Fibroblast of skin of left biceps (primary cell): Measurements from ENCODE around the gene DHCR7.
"Not testable (repeated sequence)": the region's sequence is repeated elsewhere in the genome, so short reads cannot be mapped to it uniquely, and the experiment has no call there.

Experiments used
- DNase-seq, 2 experiments: peaks; one replicate each; pipeline ENCODE4 v3.0.0-alpha.2; 2013; ENCODE audit warnings: low read depth in 2 of 2

Gene DHCR7

DNA sequence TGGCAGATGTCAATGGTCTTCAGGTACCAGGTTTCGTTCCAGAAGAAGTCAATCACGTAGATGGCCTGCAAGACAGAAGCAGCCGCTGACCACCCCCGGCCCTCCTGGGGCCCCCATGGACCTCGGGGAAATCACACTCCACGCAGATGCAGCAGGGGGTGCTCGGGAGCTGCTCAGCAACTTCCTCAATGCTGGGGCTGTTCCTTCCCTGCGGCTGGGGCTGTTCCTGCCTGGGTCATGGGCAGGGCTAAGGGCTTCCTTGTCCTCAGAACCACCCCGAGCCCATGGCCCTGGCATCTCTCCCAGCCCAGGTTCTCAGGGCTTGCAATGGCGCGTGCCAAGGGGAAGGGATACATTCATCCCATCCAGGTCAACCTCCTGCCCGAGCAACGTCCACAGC is 10.3 kb downstream of the DHCR7 start:
- DNase-seq, result no peak

DNA sequence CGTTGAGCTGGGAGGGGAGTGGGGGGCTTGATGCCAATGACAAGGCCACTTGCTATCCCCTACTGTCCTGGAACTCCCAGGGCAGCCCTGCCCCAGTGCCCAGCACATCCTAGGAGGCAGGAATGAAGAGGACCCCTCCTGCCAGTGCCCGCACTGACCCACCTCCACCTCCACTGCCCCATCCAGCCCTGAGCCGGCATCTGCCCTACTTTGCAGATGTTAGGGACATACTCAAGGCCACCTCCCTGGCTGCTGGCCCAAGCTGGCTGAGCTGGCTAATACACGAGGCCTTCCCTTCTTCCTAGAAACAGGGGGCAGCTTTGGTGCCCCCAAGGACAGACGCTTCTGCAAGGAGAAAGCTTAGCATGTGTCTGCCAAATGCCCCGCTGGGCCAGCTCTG is 10.8 kb downstream of the DHCR7 start:
- DNase-seq, result no peak

- no peak for DNase-seq
Observed at GRCh38 chr11:71436861-71437260, 11.3 kb downstream of the DHCR7 start.

GRCh38 chr11:71435278-71435951 is 12.8 kb downstream of the DHCR7 start:
- no peak for DNase-seq

- DNase-seq, result no peak
Observed at GRCh38 chr11:71434576-71435130, 13.5 kb downstream of the DHCR7 start.

DNA sequence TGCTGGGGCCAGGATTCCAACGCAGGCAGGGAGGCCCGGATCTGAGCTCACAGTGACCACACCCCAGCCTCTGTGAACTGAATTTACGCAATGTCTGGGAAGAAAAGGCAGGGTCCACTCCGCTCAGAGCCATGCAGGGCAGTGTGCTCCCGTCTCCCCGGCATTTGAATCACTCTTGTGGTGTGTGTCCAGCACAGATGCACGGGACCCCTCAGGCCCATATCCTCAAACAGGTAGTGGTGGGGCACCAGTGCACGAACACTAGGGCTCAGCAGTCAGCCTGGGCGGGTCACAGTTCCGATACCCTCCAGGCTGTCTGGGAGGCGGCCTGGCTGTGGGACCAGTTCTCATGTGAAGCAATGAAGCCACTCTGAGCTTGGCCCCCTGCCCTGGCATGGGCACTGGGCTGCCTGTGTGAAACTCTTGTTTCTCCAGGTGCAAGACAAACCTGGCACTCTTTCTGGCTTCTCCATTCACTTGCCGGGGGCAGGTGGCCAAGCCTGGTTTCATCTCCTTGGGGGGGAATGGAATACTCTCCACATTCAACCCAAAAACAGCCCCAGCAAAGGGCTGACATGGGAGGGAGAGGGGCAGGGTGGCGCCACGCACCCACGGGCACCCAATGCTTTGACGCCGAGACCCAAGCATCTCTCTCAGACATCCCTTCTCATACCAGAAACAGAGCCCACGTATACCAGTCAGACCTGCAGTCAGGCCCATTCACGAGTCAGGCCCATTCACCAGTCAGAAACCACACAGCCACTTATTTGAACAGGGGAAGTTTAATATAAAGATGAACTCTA is 14.3 kb downstream of the DHCR7 start:
- no peak for DNase-seq

DNA sequence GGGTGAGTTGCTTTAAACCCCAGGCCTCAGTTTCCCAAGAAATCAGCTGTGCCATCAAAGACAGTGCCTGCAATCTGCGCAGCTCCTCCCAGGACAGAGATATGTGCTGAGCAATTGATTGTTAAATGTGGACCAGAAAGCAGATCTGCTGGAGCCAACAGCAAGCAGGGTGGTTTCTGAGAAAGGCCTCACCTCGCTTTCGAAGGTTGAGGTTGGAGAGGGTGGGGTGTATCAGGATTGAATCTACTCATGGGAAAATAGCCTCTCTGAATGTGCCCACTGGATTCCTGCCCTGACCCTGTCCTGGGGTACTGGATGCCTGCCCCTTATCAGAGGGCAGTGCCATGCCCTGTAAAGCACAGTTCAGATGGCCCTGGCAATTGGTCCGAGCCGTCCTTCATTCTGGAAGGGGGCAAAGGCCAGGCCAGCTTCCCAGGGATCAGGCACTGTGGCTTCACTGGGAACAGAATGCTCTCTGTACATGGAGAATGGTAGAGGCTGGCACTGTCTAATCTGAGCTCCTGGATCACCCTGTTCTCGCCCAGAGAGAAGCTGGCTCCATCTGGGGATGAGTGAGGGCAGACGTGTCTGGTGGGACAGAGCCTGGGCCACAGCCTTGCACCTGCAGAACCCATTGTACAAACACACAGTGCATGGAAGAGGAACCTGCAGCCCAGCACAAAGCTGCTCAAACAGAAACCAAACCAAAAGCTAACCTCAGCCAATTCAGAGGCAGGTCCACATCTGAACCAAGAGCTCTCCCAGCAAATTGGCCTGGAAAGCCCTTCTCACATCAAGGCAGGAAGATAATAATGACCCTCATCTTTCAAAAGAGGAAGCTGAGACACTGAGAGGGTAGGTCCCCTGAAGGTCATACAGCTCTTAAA is 15.2 kb downstream of the DHCR7 start:
- no peak for DNase-seq

GRCh38 chr11:71431271-71431670 is 16.9 kb downstream of the DHCR7 start:
- no peak for DNase-seq

DNA sequence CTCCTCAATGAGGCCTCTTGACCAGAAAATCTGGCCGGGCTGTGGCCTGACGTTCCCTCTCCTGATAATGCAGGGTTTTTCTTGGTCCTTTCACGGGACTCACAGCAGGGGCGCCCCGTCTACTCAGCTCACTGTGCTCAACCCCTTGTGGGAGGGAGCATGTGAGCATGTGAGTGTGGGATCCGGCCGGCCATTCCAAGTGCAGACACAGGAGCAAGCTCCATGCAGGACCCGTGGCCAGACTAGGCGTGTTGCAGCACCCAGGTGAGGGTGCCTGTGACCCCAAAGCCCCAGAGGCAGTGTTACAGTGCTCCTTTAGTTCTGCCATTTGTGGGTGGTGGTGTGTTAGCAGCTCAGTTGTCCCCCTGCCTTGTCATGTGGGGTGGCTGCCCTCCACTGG is 18.0 kb downstream of the DHCR7 start:
- no peak for DNase-seq

GRCh38 chr11:71429701-71430100 is 18.5 kb downstream of the DHCR7 start:
- no peak for DNase-seq

DNA sequence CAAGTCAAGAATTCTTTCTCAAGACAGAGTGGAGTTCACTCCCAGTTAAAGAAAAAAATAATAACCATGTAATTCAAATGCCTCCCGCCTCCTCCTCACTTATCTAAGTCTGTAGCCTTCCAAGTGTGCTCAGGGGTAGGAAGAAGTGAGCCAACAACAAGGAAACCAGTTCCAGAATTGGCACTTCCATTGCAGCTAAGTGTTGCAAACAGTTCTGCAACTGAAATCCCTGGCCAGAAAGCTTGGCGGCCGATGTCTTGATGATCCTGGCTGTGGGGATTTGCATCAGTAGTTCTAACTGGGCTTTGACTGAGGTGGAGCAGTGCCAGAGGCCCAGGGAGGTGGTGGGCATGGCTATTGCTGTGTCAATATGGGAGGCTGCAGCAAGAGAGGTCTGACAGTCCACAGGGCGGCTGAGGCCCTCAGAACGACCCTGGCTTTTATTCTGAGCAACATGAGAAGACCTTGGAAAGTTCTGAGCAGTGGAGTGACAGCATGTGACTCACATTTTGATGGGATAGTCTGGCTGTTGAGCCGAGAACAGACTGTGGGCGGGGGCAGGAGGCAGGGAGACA is 19.2 kb downstream of the DHCR7 start:
- DNase-seq, result no peak

DNA sequence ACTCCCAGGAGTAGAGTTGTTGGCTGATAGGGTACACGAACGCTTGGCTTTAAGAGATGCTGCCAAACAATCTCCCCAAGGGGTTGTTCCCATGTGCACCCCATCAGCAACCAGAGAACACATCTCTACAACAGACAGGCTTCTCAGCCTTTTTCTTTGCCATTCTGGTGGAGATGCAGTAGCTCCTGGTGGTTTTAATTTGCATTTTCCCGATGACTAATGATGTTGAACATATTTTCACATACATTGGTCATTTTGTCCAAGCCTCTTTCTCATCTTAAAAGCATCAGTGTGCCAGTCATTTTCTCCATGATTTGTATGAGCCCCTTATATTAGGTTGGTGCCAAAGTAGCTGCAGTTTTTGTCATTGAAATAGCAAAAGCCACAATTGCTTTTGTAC is 21.8 kb downstream of the DHCR7 start:
- no peak for DNase-seq

- DNase-seq, result no peak
Observed at GRCh38 chr11:71425860-71426259, 22.3 kb downstream of the DHCR7 start.

DNA sequence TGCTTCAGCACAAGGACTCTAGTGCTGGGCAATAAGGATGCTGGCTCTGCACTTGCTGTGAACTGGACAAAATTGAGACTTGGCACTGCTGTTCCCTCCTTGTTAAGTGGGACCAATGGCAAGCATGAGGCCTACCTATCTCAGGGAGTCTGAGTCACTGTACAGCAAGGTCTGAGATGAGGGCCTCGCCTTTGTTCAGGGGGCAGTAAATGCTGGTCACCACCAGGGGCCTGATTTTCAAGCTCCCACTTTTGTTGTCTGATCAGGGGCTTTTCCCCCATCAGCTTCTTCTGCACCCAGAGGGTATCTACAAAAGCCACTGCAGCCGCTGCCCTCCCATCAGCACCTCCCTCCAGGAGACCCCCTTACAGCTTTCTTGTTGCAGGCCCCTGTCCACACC is 22.8 kb downstream of the DHCR7 start:
- DNase-seq, result no peak

GRCh38 chr11:71423181-71423790 is 24.9 kb downstream of the DHCR7 start:
- DNase-seq, result no peak

- not testable (repeated sequence) for DNase-seq
Observed at GRCh38 chr11:71422318-71422717, 25.9 kb downstream of the DHCR7 start.

DNA sequence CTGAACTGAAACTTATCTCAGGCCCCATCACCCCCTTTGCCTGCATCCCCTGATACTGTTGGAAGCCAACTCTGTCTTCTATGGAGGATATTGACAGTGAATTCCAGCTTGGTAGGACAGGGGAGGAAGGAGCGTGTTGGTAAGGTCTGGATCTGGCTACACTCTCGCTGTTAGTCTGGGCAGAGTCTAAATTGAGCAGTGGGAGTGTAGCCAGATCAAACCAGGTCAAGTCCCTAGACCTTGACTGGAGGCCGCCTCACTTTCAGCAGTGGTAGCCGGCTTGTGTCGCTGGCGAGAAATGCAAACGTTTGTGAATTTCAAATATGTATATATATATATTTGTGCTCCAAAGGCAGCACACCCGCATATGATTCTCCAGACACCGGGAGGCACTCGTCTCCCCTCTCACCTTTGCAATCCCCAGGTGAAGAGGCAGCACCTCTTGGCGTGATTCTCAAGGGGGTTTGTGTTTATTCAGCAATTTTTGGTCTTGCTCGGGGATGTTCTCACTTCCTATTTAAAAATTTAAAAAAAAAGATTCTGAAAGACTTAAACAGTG is 26.7 kb downstream of the DHCR7 start:
- no peak for DNase-seq

- DNase-seq, result no peak
Observed at GRCh38 chr11:71420455-71421241, 27.5 kb downstream of the DHCR7 start.

- no peak for DNase-seq
Observed at GRCh38 chr11:71418643-71419042, 29.6 kb downstream of the DHCR7 start.

GRCh38 chr11:71414645-71415044 is 33.5 kb downstream of the DHCR7 start:
- no peak for DNase-seq
